BE2C (cell line): Measurements from ENCODE around the gene MACROD1.
A peak's percentile ranks its signal among the peaks of the same experiment; 100 is the strongest.

ENCODE experiments used
- DNase-seq: peaks from one replicate; pipeline ENCODE4 v3.0.0-alpha.2; 2020
- H3K27me3 ChIP-seq: fragments of 250-450 bp; sonication (Bioruptor Pico); 2 replicates; pipeline ENCODE4 v1.5.1; 2020; ENCODE audit warnings: mild to moderate bottlenecking
- H3K36me3 ChIP-seq: fragments of 250-450 bp; sonication (Bioruptor Pico); 2 replicates; pipeline ENCODE4 v1.5.1; 2020; ENCODE audit warnings: mild to moderate bottlenecking
- H3K4me1 ChIP-seq: fragments of 250-450 bp; sonication (Bioruptor Pico); 2 replicates; pipeline ENCODE4 v1.5.1; 2020
- H3K4me3 ChIP-seq: 2 replicates; pipeline ENCODE4 v1.5.1; 2011; ENCODE audit warnings: low read depth, low read length
- H3K9me3 ChIP-seq: fragments of 250-450 bp; sonication (Bioruptor Pico); 2 replicates; pipeline ENCODE4 v1.5.1; 2020
- TF ChIP-seq, protein P1 (sequence below): IDR thresholded peaks from 2 replicates; pipeline ENCODE4 v1.5.1; 2012; ENCODE audit warnings: mild to moderate bottlenecking, low read depth, low read length

MACROD1 gene

GRCh38 chr11:64103277-64103985 is 62.5 kb downstream of the MACROD1 start:
- TF ChIP-seq, protein P1, sequence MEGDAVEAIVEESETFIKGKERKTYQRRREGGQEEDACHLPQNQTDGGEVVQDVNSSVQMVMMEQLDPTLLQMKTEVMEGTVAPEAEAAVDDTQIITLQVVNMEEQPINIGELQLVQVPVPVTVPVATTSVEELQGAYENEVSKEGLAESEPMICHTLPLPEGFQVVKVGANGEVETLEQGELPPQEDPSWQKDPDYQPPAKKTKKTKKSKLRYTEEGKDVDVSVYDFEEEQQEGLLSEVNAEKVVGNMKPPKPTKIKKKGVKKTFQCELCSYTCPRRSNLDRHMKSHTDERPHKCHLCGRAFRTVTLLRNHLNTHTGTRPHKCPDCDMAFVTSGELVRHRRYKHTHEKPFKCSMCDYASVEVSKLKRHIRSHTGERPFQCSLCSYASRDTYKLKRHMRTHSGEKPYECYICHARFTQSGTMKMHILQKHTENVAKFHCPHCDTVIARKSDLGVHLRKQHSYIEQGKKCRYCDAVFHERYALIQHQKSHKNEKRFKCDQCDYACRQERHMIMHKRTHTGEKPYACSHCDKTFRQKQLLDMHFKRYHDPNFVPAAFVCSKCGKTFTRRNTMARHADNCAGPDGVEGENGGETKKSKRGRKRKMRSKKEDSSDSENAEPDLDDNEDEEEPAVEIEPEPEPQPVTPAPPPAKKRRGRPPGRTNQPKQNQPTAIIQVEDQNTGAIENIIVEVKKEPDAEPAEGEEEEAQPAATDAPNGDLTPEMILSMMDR, result no peak
- no peaks in the 10 kb centered on the region for H3K27me3 ChIP-seq
- no peak for DNase-seq

DNA sequence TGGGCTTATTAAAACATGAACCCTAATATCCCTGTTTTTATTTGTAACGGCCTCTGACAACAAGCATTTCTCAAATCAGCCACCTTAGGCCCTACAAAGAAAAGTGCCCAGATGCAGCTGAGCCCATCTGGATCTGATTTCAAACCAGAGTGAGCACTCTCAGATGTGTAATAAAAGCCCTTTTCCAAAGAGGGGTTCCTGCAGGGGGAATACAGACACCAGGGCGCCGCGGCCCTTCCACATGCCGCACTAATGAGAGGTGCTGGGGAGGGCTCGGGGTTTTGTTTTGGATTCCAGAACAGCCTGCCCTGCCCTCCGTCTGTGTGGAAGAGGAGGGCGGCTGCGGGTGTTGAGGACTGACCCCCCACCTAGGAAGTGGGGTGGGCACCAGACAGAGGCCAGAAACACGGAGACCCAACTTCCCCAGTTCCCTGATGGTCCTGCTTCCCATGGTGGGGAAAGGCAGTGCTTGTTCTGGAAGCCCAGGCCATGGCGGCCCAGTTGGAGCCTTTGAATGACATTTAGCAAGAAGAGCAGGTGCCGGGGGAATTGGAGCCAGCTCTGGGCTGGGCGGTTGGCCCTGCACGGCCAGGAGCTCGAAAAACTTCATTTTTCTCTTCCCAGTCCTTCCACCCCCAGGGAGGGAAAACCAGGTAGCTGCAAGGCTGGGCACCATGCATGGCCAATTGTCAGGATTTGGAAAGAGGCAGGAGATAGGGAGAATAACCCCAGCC is 63.7 kb downstream of the MACROD1 start:
- H3K27me3 ChIP-seq, result no peaks in the 10 kb centered on the region
- no peak for DNase-seq
- no peaks in the 10 kb centered on the region for H3K9me3 ChIP-seq
- no peaks in the 10 kb centered on the region for H3K4me1 ChIP-seq
- no peaks in the 10 kb centered on the region for H3K36me3 ChIP-seq
- no peak overlapping the region for H3K4me3 ChIP-seq
- TF ChIP-seq, protein P1, result no peak

More at GRCh38 chr11:64103277-64103985, 62.5 kb downstream of the MACROD1 start:
- Histone ChIP-seq H3K4me1 (no peaks in the 10 kb centered on the region), H3K36me3 (no peaks in the 10 kb centered on the region), H3K4me3 (no peak overlapping the region), H3K9me3 (no peaks in the 10 kb centered on the region)

DNA sequence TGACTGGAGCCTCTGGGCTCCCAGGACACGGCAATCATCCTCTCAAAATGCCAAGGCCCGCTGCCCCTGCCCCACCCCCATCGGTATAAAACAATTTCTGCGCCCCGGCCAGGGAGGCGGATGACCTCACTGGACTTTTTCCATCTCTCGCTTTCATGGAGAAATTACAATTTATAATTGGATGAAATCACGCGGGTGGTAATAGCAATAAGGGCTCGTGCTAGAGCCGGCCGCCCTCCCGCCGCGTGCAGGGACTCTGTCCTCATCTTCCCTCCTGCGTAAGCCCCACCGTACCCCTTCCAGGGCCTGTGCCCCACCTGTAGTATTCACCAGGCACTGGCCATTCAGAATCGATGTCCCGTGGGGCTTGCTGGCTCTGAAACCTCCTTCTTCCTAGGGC is 64.5 kb downstream of the MACROD1 start:
- H3K4me1 ChIP-seq, result no peaks in the 10 kb centered on the region
- no peaks in the 10 kb centered on the region for H3K9me3 ChIP-seq
- no peaks in the 10 kb centered on the region for H3K36me3 ChIP-seq
- H3K4me3 ChIP-seq, result no peak overlapping the region
- H3K27me3 ChIP-seq, result no peaks in the 10 kb centered on the region
- no peak for DNase-seq
- TF ChIP-seq, protein P1, result no peak

DNA sequence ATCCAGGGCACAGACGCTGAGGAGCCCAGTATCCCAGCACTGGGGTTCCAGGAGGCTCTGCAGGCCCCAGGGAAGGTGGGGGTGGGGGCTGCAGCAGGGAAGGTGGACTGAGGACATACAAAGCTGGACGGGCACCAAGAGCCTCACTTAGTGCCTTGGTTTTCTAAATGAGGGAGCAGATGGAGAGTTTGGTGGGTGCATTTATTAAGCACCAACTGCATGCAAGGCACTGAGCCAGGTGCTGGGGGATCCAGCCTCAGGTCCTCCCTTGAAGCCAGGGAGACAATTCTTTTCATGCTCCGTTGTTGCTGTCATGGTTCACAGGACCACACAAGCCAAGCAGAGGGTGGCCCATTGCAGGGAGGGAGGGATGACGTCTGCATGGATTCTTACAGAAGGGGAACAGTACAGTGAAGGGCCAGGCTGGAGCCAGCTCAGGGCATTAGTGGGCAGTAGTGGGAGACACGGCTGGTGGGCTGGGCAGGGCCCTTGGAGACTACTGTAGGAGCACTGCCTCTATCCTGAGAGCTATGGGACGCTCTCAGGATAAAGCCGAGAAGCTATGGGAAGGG is 65.0 kb downstream of the MACROD1 start:
- Histone ChIP-seq H3K4me3 (no peak overlapping the region), H3K36me3 (no peaks in the 10 kb centered on the region), H3K9me3 (no peaks in the 10 kb centered on the region), H3K4me1 (no peaks in the 10 kb centered on the region), H3K27me3 (no peaks in the 10 kb centered on the region)
- no peak for DNase-seq
- TF ChIP-seq, protein P1, result no peak

GRCh38 chr11:64100360-64100759 is 65.6 kb downstream of the MACROD1 start:
- TF ChIP-seq, protein P1, result peak; percentile 9; the same call in 1 of the 2 replicates
- Histone ChIP-seq H3K4me3 (no peak overlapping the region), H3K9me3 (no peaks in the 10 kb centered on the region), H3K27me3 (no peaks in the 10 kb centered on the region), H3K4me1 (0 out of 2 replicates have a peak, but pooled peaks cover 3% of the 10 kb centered on the region), H3K36me3 (no peaks in the 10 kb centered on the region)
- no peak for DNase-seq

DNA sequence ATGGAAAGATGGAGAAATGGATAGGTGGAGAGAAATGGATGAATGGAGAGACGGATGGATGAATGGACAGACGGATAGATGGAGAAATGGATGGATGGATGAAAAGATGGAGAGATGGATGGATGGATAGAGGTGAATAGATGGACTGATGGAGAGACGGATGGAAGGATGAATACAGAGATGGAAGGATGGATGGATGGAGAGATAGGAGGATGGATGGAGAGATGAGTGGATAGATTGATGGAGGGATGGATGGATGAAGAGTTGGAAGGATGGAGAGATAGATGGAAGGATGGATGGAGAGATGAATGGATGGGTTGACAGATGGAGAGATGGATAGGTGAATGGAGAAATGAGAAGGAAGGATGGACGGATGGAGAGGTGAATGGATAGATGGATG is 66.5 kb downstream of the MACROD1 start:
- no peaks in the 10 kb centered on the region for H3K27me3 ChIP-seq
- H3K36me3 ChIP-seq, result no peaks in the 10 kb centered on the region
- no peaks in the 10 kb centered on the region for H3K9me3 ChIP-seq
- TF ChIP-seq, protein P1, result no peak
- 0 out of 2 replicates have a peak, but pooled peaks cover 3% of the 10 kb centered on the region for H3K4me1 ChIP-seq
- no peak overlapping the region for H3K4me3 ChIP-seq
- DNase-seq, result no peak
